ENCODE measurements around the gene NLGN1. TPM values are rescaled to one million over a fixed set of nuclear protein-coding genes. Genes with fewer than 3 reads are reported as not detected.

Gene NLGN1
- total RNA-seq, 2 donors from 2014 or later: 0.36 to 11.7 TPM

DNA sequence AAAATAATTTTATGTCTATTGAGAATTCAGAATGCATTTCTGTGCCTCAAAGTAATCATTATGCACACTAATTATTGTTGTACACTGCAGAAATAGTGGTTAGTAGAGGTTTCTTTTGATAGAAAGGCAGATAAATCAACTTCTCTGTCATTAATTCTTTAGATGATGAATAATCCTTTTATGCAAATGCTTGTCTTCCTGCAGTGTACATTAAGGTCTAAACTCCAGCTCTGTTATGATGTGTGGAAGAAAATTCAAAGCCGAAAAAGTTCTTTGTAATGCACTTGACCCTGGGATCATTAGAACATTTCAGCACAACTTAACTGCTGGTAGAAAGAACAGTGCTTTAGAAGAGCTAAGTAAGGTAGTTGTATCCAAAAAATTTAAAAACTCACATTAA lies 353.0 kb downstream of the NLGN1 start:
- WGBS: 97% methylated on average over 1 of the region's 1 CpG
- Histone ChIP-seq H3K36me3 (no peaks in the 10 kb centered on the region), H3K27ac (no peak overlapping the region), H3K9me3 (no peaks in the 10 kb centered on the region), H3K27me3 (replicated peaks; ENCODE audit: insufficient read depth) (no peaks in the 10 kb centered on the region), H3K4me3 (no peak overlapping the region), H3K4me1 (replicated peaks) (no peaks in the 10 kb centered on the region)
- intact Hi-C loops (cut with DNase I): no loop called here
- no peak for DNase-seq (ENCODE audit: low spot score)
- TF ChIP-seq CTCF (IDR thresholded peaks at IDR 0.05) (no peak), POLR2AphosphoS5 (IDR thresholded peaks at IDR 0.05) (no peak), POLR2A (IDR thresholded peaks at IDR 0.05) (no peak)

GRCh38 chr3:173753593-173753992 lies 356.0 kb downstream of the NLGN1 start:
- Histone ChIP-seq H3K27me3 (replicated peaks; ENCODE audit: insufficient read depth) (no peaks in the 10 kb centered on the region), H3K4me1 (replicated peaks) (no peaks in the 10 kb centered on the region), H3K36me3 (no peaks in the 10 kb centered on the region), H3K9me3 (no peaks in the 10 kb centered on the region), H3K27ac (no peak overlapping the region), H3K4me3 (no peak overlapping the region)
- no peak for DNase-seq (ENCODE audit: low spot score)
- TF ChIP-seq POLR2AphosphoS5 (IDR thresholded peaks at IDR 0.05): no peak
- no peak for TF ChIP-seq CTCF (IDR thresholded peaks at IDR 0.05)
- TF ChIP-seq POLR2A (IDR thresholded peaks at IDR 0.05): no peak
- intact Hi-C loops (cut with DNase I): no loop called here

GRCh38 chr3:173755161-173755560 lies 357.6 kb downstream of the NLGN1 start:
- H3K4me3 ChIP-seq: no peak overlapping the region
- DNase-seq (ENCODE audit: low spot score): no peak
- H3K9me3 ChIP-seq: no peaks in the 10 kb centered on the region
- H3K36me3 ChIP-seq: no peaks in the 10 kb centered on the region
- H3K27ac ChIP-seq: no peak overlapping the region
- H3K27me3 ChIP-seq (replicated peaks; ENCODE audit: insufficient read depth): no peaks in the 10 kb centered on the region
- no peak for TF ChIP-seq POLR2AphosphoS5 (IDR thresholded peaks at IDR 0.05)
- no peak for TF ChIP-seq POLR2A (IDR thresholded peaks at IDR 0.05)
- no peak for TF ChIP-seq CTCF (IDR thresholded peaks at IDR 0.05)
- intact Hi-C loops (cut with DNase I): no loop called here
- H3K4me1 ChIP-seq (replicated peaks): no peaks in the 10 kb centered on the region

DNA sequence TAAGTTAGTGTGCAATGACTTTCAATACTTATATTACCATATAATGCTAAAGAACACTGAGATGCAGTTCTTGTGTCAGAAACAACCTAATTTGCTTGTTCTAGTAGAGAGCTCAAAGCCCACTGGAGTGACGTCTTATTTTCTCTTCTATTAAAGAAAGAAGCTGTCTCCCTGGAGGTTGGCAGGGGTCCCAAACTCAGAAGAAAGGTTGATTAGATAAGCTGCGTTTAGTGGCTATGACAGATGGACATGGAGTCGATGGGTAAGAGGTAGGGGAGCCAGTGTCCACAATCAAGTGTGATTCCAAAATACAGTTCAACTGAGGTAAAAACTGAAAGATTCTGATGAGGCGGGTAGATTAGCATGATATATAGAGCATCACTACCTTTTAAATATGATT lies 363.6 kb downstream of the NLGN1 start:
- Histone ChIP-seq H3K36me3 (no peaks in the 10 kb centered on the region), H3K27me3 (replicated peaks; ENCODE audit: insufficient read depth) (no peaks in the 10 kb centered on the region), H3K4me3 (no peak overlapping the region), H3K9me3 (no peaks in the 10 kb centered on the region), H3K27ac (no peak overlapping the region), H3K4me1 (replicated peaks) (no peaks in the 10 kb centered on the region)
- intact Hi-C loops (cut with DNase I): no loop called here
- TF ChIP-seq CTCF (IDR thresholded peaks at IDR 0.05) (no peak), POLR2AphosphoS5 (IDR thresholded peaks at IDR 0.05) (no peak), POLR2A (IDR thresholded peaks at IDR 0.05) (no peak)
- DNase-seq (ENCODE audit: low spot score): no peak
- WGBS: 83% methylated on average over 4 of the region's 4 CpGs

- H3K9me3 ChIP-seq: no peaks in the 10 kb centered on the region
- no peak for DNase-seq (ENCODE audit: low spot score)
- intact Hi-C loops (cut with DNase I): no loop called here
- H3K4me3 ChIP-seq: no peak overlapping the region
- 75% methylated on average over 4 of the region's 4 CpGs for whole genome bisulfite sequencing
- H3K27ac ChIP-seq: no peak overlapping the region
- H3K27me3 ChIP-seq (replicated peaks; ENCODE audit: insufficient read depth): no peaks in the 10 kb centered on the region
- TF ChIP-seq POLR2A (IDR thresholded peaks at IDR 0.05): no peak
- TF ChIP-seq CTCF (IDR thresholded peaks at IDR 0.05): no peak
- TF ChIP-seq POLR2AphosphoS5 (IDR thresholded peaks at IDR 0.05): no peak
- no peaks in the 10 kb centered on the region for H3K4me1 ChIP-seq (replicated peaks)
- H3K36me3 ChIP-seq: no peaks in the 10 kb centered on the region
These were observed 365.0 kb downstream of the NLGN1 start for GRCh38 chr3:173762501-173762900.
